GM18951 (cell line): ENCODE results near the gene TECPR2.

ENCODE experiments used
- POLR2A ChIP-seq: IDR thresholded peaks from 4 replicates; pipeline ENCODE4 v1.6.1; 2011; ENCODE audit warnings: mild to moderate bottlenecking; ENCODE audit not compliant: insufficient read length, insufficient read depth; ENCODE audit errors: extremely low read depth
- in situ Hi-C: fragments of 300-500 bp; cut with MboI; formaldehyde crosslinking; loops from one replicate; pipeline ENCODE4 v1.12.0; 2022; ENCODE audit warnings: low sequenced_read_pairs, mixed read lengths, inconsistent platforms; ENCODE audit not compliant: unreplicated experiment

Gene TECPR2

GRCh38 chr14:102506626-102506925 is 143.8 kb downstream of the TECPR2 start:
- in situ Hi-C loops = no loop called here

GRCh38 chr14:102507081-102507856 is 144.5 kb downstream of the TECPR2 start:
- in situ Hi-C loops = no loop called here

More at GRCh38 chr14:102506626-102506925, 143.8 kb downstream of the TECPR2 start:
- no peak for TF ChIP-seq POLR2A

GRCh38 chr14:102507857-102508312 is 145.1 kb downstream of the TECPR2 start:
- in situ Hi-C loops = no loop called here
- no peak for TF ChIP-seq POLR2A

More at GRCh38 chr14:102507081-102507856, 144.5 kb downstream of the TECPR2 start:
- TF ChIP-seq POLR2A = no peak

- in situ Hi-C loops = no loop called here
- TF ChIP-seq POLR2A = no peak
Measured at GRCh38 chr14:102508410-102508773, 145.7 kb downstream of the TECPR2 start.

GRCh38 chr14:102508774-102509745 is 146.3 kb downstream of the TECPR2 start:
- TF ChIP-seq POLR2A = peak; percentile 18
- in situ Hi-C loops = no loop called here

GRCh38 chr14:102509746-102510615 is 147.2 kb downstream of the TECPR2 start, which contains the start of gene ANKRD9:
ANKRD9 (minus strand) TSS chr14:102509776; CDS start chr14:102507889, 1,887 bp downstream.
- TF ChIP-seq POLR2A = no peak
- in situ Hi-C loops = no loop called here

GRCh38 chr14:102510616-102511520 is 148.1 kb downstream of the TECPR2 start:
- in situ Hi-C loops = no loop called here
- TF ChIP-seq POLR2A = no peak

- in situ Hi-C loops = no loop called here
Measured at GRCh38 chr14:102511538-102511937, 148.8 kb downstream of the TECPR2 start.

GRCh38 chr14:102512793-102513300 is 150.1 kb downstream of the TECPR2 start:
- in situ Hi-C loops = no loop called here
- no peak for TF ChIP-seq POLR2A

More at GRCh38 chr14:102511538-102511937, 148.8 kb downstream of the TECPR2 start:
- TF ChIP-seq POLR2A = no peak

- no peak for TF ChIP-seq POLR2A
- in situ Hi-C loops = no loop called here
Measured at GRCh38 chr14:102513899-102514772, 151.4 kb downstream of the TECPR2 start.
